ENCODE data around the gene ADAMTSL3.

The ADAMTSL3 gene

GRCh38 chr15:83842281-83842680 lies 188.4 kb downstream of the ADAMTSL3 start:
- no peak for DNase-seq

GRCh38 chr15:83843471-83843871 lies 189.5 kb downstream of the ADAMTSL3 start:
- peak; percentile 43 for DNase-seq

DNA sequence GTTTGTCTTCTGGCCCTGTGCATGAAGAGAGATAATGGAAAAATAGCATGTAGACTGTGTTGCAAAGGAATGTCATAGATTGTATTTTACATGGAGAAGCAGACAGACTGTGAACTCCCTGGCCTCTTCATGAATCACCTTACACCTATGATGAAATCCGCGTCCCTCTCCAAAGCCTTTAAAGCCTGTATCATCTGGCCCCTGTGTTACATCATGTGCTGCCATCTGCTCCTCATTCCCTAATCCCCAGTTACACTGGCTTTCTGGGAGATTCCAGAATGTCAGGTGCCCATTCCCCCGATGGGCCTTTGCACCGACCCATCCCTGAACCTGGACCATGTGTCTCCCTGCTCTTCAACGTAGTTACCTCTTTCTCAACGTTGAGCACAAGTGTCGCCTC lies 190.8 kb downstream of the ADAMTSL3 start:
- peak; percentile 54 for DNase-seq

GRCh38 chr15:83845230-83845629 lies 191.3 kb downstream of the ADAMTSL3 start:
- peak; percentile 67 for DNase-seq

GRCh38 chr15:83846847-83847246 lies 192.9 kb downstream of the ADAMTSL3 start:
- peak; percentile 58 for DNase-seq

DNA sequence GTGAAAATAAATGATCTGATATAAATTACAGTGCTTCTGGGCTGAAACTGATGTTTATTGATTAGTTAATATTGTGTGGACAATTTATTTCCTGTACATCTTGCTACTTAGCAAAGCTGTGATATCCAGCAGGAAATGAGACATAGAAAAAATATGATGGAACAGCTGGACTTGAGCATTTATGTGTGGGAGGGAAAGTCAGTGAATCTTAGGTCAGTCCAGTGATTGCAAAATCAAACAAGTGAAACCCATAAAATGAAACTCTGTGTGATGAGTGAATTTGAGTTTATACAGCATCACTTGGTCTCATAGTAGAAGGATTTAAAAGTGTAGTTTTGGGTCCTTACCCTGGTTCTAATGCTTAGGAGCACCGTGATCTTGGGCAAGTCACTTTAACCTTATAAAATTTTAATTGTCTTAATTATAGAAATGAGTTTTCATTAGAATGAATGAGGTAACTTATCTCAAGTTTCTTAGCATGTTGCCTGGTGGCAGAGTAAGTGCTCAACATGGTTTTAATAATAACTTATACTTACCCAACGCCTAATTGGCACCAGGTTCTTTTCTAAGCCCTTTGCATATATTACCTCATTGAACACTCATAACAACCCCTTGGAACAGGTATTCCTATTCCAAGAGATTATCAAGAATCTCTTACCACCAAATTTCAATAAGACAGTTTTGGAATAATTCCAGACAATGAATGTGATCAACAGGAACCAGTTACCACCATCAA lies 194.6 kb downstream of the ADAMTSL3 start:
- peak; percentile 83 for DNase-seq

DNA sequence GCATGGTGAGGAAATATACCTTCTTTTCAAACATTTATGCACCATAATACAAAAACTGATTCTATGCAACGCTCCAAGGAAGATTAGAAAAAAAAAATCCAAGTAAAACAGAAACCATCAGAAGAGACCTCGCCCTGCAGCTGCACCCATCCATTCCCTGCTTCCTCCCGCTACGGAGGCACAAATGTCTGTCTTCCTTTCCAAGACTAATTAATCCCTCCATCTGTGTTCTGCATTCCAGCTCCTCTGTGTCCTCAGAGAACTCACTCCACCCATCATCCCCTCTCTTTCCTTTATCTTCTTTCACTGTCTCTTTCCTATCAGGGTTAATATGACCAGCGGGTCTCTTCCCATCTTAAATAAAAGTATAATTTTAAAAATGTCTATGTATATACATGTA lies 196.1 kb downstream of the ADAMTSL3 start:
- DNase-seq = no peak

DNA sequence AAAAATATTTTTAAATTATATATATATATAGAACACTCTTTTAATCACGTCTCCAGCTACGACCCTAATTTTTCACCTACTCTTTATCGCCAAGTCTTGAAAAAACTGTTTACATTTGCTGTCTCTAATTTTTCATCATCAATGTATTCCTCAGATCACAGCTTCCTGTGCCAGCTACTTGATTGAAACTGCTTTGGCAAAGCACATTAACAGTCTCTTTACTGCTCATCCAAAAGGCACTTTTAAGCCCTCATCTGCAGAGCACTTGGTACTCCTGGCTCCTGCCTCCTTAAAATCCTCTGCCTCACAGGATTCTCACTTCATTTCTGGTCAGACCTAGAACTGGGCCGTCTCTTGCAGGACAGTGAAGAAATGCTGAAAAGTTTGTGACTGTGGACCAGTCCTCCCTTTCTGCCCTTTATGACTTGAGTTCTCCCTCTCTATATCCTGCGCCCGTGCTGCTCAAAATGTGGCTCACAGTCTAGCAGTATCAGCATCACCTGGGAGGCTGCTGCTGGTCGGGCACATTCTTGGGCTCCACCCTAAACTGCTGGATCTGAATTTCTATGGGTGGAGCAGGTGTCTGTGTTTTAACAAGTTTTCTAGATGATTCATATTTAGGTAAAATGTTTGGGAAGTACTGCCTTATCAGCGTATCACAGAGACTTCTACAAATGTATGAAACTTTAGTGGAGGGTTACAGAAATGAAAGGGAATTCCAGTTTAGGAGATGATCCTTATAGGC lies 196.8 kb downstream of the ADAMTSL3 start:
- DNase-seq = no peak

DNA sequence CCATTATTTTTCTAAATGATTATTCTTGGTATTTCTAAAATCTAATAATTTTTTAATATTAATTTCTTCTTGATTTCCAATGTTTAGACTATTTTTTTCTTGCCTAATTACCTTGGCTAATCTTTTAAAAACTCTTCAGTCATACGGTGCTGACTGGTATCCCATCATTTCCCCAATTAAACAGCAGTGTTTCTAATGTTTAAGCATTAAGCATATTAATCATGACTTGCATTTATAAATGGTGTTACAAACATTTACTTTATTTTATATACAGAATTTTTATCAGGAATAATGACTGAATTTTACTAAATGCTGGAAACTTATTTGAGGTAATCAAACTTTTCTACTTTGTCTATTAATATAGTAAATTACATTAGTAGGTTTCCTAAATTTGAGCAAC lies 199.3 kb downstream of the ADAMTSL3 start:
- no peak for DNase-seq

DNA sequence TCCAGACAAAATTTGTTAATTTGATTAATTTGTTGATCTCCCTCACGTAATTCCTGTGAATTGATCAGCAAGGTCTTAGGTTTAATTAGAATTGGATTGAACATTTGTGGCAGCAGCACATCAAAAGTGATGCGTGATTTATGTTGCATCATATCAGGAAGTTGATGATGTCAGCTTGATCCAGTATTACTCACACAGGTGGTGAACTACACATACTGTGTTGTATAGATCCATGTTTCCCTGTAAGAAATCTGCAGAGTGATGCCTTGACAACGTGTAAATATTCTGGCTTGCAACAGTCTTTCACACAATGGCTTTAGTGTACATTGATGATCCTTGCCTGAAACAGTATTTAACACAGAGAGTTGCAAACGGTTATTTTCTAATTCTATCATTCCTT lies 200.4 kb downstream of the ADAMTSL3 start:
- DNase-seq = no peak

GRCh38 chr15:83854950-83855707 lies 201.2 kb downstream of the ADAMTSL3 start:
- DNase-seq = no peak

DNA sequence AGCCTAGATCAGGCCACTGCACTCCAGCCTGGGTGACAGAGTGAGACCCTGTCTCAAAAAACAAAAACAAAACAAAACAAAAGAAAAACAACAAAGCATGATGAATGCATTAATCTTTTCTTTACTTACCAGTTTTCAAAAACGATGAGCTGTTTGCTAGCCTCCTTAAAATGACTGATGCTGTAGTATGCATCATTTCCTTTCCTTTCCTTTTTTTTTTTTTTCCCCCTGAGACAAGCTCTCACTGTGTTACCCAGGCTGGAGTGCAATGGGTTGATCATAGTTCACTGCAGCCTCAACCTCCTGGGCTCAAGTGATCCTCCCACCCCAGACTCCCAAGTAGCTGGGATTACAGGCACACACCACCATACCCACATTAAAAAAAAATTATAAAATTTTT lies 202.0 kb downstream of the ADAMTSL3 start:
- no peak for DNase-seq

DNA sequence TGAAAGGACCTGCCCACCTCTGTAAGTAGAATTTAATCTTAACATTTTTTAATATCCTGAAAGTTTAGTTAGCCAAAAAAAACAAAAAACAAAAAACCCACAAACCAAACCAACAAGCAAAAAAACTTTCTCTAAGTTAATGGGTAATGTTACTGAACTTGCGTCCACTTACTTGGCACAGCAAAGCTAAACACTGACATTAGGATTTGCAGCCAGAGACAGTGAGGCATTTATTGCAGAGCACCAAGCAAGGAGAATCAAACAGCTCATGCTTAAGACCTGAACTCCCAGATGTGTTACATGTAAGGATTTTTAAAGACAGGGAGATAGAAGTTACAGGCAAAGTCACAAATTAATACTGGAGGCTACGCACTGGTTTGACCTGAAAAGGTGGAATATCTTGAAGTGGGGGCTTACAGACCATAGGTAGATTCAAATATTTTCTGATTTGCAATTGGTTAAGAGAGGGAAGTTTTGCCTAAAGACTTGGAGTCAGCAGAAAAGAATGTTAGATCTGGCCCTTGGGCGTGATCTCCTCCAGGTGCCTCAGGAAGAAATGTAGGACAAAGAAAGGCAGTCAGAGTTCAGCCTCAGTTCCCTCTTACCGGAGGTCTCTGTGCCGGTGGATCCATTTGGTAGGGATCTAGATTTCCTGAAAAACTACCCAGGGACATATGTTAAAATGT lies 205.0 kb downstream of the ADAMTSL3 start:
- DNase-seq = no peak

DNA sequence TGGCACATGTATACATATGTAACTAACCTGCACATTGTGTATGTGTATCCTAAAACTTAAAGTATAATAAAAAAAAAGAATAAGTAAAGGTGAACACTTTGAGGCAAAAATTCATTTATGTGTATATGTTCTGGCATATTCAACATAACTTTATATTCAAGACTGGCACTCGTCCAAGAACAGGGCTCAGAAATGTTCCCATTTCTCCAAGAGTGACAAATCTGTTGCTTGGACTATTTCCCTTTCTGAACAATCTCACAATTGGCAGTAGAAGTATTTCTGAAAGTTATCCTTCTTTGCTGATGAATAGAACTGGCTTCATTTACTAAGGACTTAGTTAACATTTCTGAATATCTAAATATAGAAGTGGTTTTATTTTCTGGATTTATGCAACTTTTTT lies 212.8 kb downstream of the ADAMTSL3 start:
- DNase-seq = no peak

DNA sequence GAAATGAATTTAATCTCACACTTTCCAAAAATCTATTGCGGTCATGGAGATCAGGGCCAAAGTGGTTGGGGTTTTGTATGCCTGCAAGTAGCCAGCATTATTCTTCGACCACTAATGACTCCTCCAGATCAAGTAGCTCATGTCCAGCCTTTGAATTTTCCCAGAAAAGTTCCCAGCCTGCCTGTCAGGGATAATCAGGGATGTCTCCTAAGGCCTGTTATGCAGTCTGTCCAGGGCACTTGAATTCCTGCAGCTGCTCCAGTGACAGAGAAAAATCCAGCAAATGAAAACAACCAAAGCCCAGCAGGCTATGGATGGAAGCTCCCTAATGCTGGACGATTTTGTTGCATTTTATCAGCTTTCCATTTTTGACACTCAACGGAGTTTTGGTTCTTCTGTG lies 215.4 kb downstream of the ADAMTSL3 start:
- DNase-seq = no peak

GRCh38 chr15:83871808-83872559 lies 218.1 kb downstream of the ADAMTSL3 start:
- DNase-seq = peak; percentile 71

- no peak for DNase-seq
These were observed 220.0 kb downstream of the ADAMTSL3 start for GRCh38 chr15:83873966-83874365.

- no peak for DNase-seq
These were observed 226.6 kb downstream of the ADAMTSL3 start for GRCh38 chr15:83880529-83880928.

- no peak for DNase-seq
These were observed 227.2 kb downstream of the ADAMTSL3 start for GRCh38 chr15:83881156-83881555.

GRCh38 chr15:83886321-83886720 lies 232.4 kb downstream of the ADAMTSL3 start:
- no peak for DNase-seq

DNA sequence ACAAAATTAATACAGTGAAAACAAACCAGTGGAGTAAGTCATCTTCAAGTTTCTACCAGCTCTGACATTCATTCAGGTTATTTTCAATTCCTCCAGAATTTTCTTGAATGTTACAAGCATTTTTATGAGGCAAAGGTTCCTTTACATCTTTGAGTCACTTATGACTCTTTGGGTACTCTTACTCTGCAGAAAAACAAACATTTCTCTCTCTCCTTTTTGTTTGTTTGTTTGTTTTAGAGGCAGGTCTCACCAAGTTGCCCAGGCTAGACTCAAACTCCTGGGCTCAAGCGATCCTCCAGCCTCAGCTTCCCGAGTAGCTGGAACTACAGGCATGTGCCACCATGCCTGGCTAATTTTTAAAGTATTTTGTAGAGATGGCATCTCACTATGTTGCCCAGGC lies 233.5 kb downstream of the ADAMTSL3 start:
- no peak for DNase-seq

- no peak for DNase-seq
These were observed 234.0 kb downstream of the ADAMTSL3 start for GRCh38 chr15:83887961-83888360.
